ENCODE data around the gene PTPRZ1. TPM values are rescaled to one million over a fixed set of nuclear protein-coding genes. Genes with fewer than 3 reads are reported as not detected.

PTPRZ1 gene
- total and polyA plus RNA-seq, 2 of the 8 experiments (the other 6 are each of a cell fraction or from before 2014, with no cell fraction given), result 112 to 135 TPM

- H2BK120ac ChIP-seq (replicated peaks; ENCODE audit: low read depth, low read length), result no peak overlapping the region
- H3K9me3 ChIP-seq (ENCODE audit: insufficient read depth in 2 of 2, low read depth in 1 of 2, low read length in 1 of 2), result no peaks in the 10 kb centered on the region
- H2BK12ac ChIP-seq (ENCODE audit: low read depth, low read length), result no peak overlapping the region
- no peak overlapping the region for H2AK5ac ChIP-seq (ENCODE audit: low read depth, low read length)
- no peak overlapping the region for H3K56ac ChIP-seq (replicated peaks; ENCODE audit: insufficient read length, low read depth, low read length)
- TF ChIP-seq CHD1 (IDR thresholded peaks at IDR 0.05; ENCODE audit: low read depth, low read length) (no peak), CTCF (IDR thresholded peaks at IDR 0.05; ENCODE audit: control extremely low read depth in 1 of 3, insufficient read depth in 1 of 3, low read depth in 1 of 3, low read length in 3 of 3) (no peak), BRCA1 (IDR thresholded peaks at IDR 0.05; ENCODE audit: low read depth, low read length) (no peak), BCL11A (IDR thresholded peaks at IDR 0.05; ENCODE audit: low read depth in 2 of 2, low read length in 2 of 2) (no peak), YY1 (IDR thresholded peaks at IDR 0.05; ENCODE audit: low read depth, low read length) (no peak), NANOG (IDR thresholded peaks at IDR 0.05; ENCODE audit: insufficient read depth, low read depth, low read length, poor library complexity, severe bottlenecking) (no peak), FOSL1 (IDR thresholded peaks at IDR 0.05; ENCODE audit: insufficient read depth, low read depth, low read length) (no peak), JUND (IDR thresholded peaks at IDR 0.05; ENCODE audit: low read length) (no peak)
- H3K4me2 ChIP-seq (ENCODE audit: insufficient read depth in 1 of 2, low read depth in 2 of 2, low read length in 2 of 2), result no peak overlapping the region
- ChIA-PET POLR2A (ENCODE audit: partially characterized antibody) (interaction anchor here (1.2 to 2.1 kb wide), 2 partner anchors 9 to 10 kb away, joined by 4 read pairs; no protein-coding TSS in a partner anchor), CTCF (ENCODE audit: partially characterized antibody) (interaction anchor here (1.1 to 1.5 kb wide), 2 partner anchors 20 to 74 kb away, joined by 3 to 4 read pairs; no protein-coding TSS in a partner anchor)
- no peak overlapping the region for H3K4me3 ChIP-seq (ENCODE audit: extremely low read depth in 1 of 4, insufficient read depth in 2 of 4, low read depth in 3 of 4, low read length in 4 of 4)
- WGBS, 2 experiments (ENCODE audit: extremely low coverage in 1 of 2, insufficient coverage in 1 of 2, insufficient read length in 1 of 2, insufficient replicate concordance in 2 of 2, low coverage in 1 of 2, low lambda C conversion rate in 2 of 2, missing lambda C conversion rate in 1 of 2), result 86% methylated on average over 3 of the region's 3 CpGs; no CpG with 5 or more reads in 1 of the 2 experiments
- H3K9ac ChIP-seq (replicated peaks in 1 of 4; ENCODE audit: extremely low read depth in 1 of 4, low read depth in 3 of 4, low read length in 3 of 4), result no peak overlapping the region
- peaks cover 0 to 65% of the 10 kb centered on the region in 2 experiments; a peak in 2 of 4 replicates for H3K79me2 ChIP-seq (ENCODE audit: control insufficient read depth in 1 of 2, insufficient read depth in 2 of 2, low read length in 2 of 2)
- H4K20me1 ChIP-seq (replicated peaks in 1 of 2; ENCODE audit: control insufficient read depth in 1 of 2, insufficient read depth in 2 of 2, low read length in 2 of 2), result no peaks in the 10 kb centered on the region
- H2BK15ac ChIP-seq (ENCODE audit: low read length), result no peak overlapping the region
- no peak overlapping the region for H2AFZ ChIP-seq (ENCODE audit: low read length)
- H3K27ac ChIP-seq (ENCODE audit: low read depth, low read length), result no peak overlapping the region
- H4K8ac ChIP-seq (ENCODE audit: extremely low read depth, insufficient read depth, low read length), result no peak overlapping the region
- H3K79me1 ChIP-seq (ENCODE audit: low read depth, low read length), result no peaks in the 10 kb centered on the region
- H3K4me1 ChIP-seq (replicated peaks in 1 of 4; ENCODE audit: control insufficient read depth in 3 of 4, insufficient read depth in 4 of 4, low read length in 3 of 4), result peaks cover 0 to 10% (median 1%) of the 10 kb centered on the region in 4 experiments; a peak in 4 of 7 replicates
- H3K27me3 ChIP-seq (replicated peaks in 1 of 4; ENCODE audit: control insufficient read depth in 3 of 4, extremely low read depth in 1 of 4, insufficient read depth in 3 of 4, low read length in 3 of 4), result no peaks in the 10 kb centered on the region
- H4K91ac ChIP-seq (replicated peaks; ENCODE audit: insufficient read length, low read length), result no peak overlapping the region
- no peak overlapping the region for H3K4ac ChIP-seq (replicated peaks; ENCODE audit: insufficient read length, low read depth, low read length)
- no peak overlapping the region for H3K14ac ChIP-seq (ENCODE audit: insufficient read length)
- DNase-seq (ENCODE audit: low read depth in 1 of 2, low spot score in 2 of 2), result no peak
- H3K18ac ChIP-seq (ENCODE audit: extremely low read depth, low read length), result no peak overlapping the region
- no peak for FAIRE-seq
- no peak overlapping the region for H2BK20ac ChIP-seq (ENCODE audit: low read length)
- H4K5ac ChIP-seq (ENCODE audit: insufficient read length, low read depth, low read length), result no peak overlapping the region
- no peak overlapping the region for H3K23ac ChIP-seq (ENCODE audit: insufficient read length)
- H3K36me3 ChIP-seq (ENCODE audit: control insufficient read depth in 2 of 4, insufficient read depth in 4 of 4, low read length in 3 of 4), result no peaks in the 10 kb centered on the region
- H3K23me2 ChIP-seq (ENCODE audit: low read depth, low read length), result no peaks in the 10 kb centered on the region
- H2BK5ac ChIP-seq (ENCODE audit: low read depth, low read length), result no peak overlapping the region
Measured at GRCh38 chr7:121919986-121920385, 47.0 kb downstream of the PTPRZ1 start.

Data from H1 (cell line).